Forelimb muscle (tissue), 1 donor: ENCODE data around the gene ARMC5. TPM values are rescaled to one million over a fixed set of nuclear protein-coding genes. Genes with fewer than 3 reads are reported as not detected.
A peak's percentile ranks its signal among the peaks of the same experiment; 100 is the strongest.
"Not testable (repeated sequence)": the region's sequence is repeated elsewhere in the genome, so short reads cannot be mapped to it uniquely, and the experiment has no call there.

ENCODE experiments used
- DNase-seq: peaks from one replicate; pipeline ENCODE4 v3.0.0-alpha.2; 2013; ENCODE audit warnings: low read depth
- polyA plus RNA-seq: library from polyadenylated mRNA; unstranded; fragments of 120-200 nt; gene quantifications from one replicate; pipeline ENCODE4 v1.2.1, GENCODE V29; 2013; ENCODE audit not compliant: insufficient read length

Gene ARMC5
- polyA plus RNA-seq, result 8.2 TPM

- DNase-seq, result peak; percentile 98
Observed at GRCh38 chr16:31458844-31459686, at the start of gene ARMC5. ARMC5 (plus strand) TSS chr16:31459501; CDS start chr16:31459525, 24 bp downstream.

GRCh38 chr16:31410082-31410481 is 49.2 kb upstream of the ARMC5 start:
- DNase-seq, result no peak

GRCh38 chr16:31411024-31411844 is 48.1 kb upstream of the ARMC5 start:
- DNase-seq, result no peak

- DNase-seq, result no peak
Observed at GRCh38 chr16:31412750-31413149, 46.6 kb upstream of the ARMC5 start.

- no peak for DNase-seq
Observed at GRCh38 chr16:31413381-31413780, 45.9 kb upstream of the ARMC5 start.

- no peak for DNase-seq
Observed at GRCh38 chr16:31413943-31414342, 45.4 kb upstream of the ARMC5 start.

GRCh38 chr16:31414706-31415105 is 44.6 kb upstream of the ARMC5 start:
- DNase-seq, result no peak

- no peak for DNase-seq
Observed at GRCh38 chr16:31416371-31416770, 42.9 kb upstream of the ARMC5 start.

- DNase-seq, result not testable (repeated sequence)
Observed at GRCh38 chr16:31417036-31417435, 42.3 kb upstream of the ARMC5 start.

- DNase-seq, result no peak
Observed at GRCh38 chr16:31417916-31418315, 41.4 kb upstream of the ARMC5 start.

GRCh38 chr16:31420037-31420436 is 39.3 kb upstream of the ARMC5 start:
- DNase-seq, result no peak

- no peak for DNase-seq
Observed at GRCh38 chr16:31421587-31421986, 37.7 kb upstream of the ARMC5 start.

GRCh38 chr16:31423241-31423640 is 36.1 kb upstream of the ARMC5 start:
- no peak for DNase-seq

GRCh38 chr16:31423801-31424200 is 35.5 kb upstream of the ARMC5 start:
- DNase-seq, result no peak

- DNase-seq, result peak; percentile 16
Observed at GRCh38 chr16:31427441-31428278, 31.6 kb upstream of the ARMC5 start.

- no peak for DNase-seq
Observed at GRCh38 chr16:31428279-31428597, 31.1 kb upstream of the ARMC5 start, which contains the start of gene COX6A2. COX6A2 (minus strand) TSS chr16:31428360; CDS start chr16:31428325, 35 bp downstream.

GRCh38 chr16:31428638-31429247 is 30.6 kb upstream of the ARMC5 start:
- DNase-seq, result no peak

- no peak for DNase-seq
Observed at GRCh38 chr16:31429314-31429713, 30.0 kb upstream of the ARMC5 start.

- no peak for DNase-seq
Observed at GRCh38 chr16:31429796-31430195, 29.5 kb upstream of the ARMC5 start.

- DNase-seq, result no peak
Observed at GRCh38 chr16:31430380-31431052, 28.8 kb upstream of the ARMC5 start.
